Measurements from ENCODE around the gene LRRC36. TPM values are rescaled to one million over a fixed set of nuclear protein-coding genes. Genes with fewer than 3 reads are reported as not detected.

LRRC36 gene
- total RNA-seq, 1 donor from 2014 or later, result 42.1 TPM

DNA sequence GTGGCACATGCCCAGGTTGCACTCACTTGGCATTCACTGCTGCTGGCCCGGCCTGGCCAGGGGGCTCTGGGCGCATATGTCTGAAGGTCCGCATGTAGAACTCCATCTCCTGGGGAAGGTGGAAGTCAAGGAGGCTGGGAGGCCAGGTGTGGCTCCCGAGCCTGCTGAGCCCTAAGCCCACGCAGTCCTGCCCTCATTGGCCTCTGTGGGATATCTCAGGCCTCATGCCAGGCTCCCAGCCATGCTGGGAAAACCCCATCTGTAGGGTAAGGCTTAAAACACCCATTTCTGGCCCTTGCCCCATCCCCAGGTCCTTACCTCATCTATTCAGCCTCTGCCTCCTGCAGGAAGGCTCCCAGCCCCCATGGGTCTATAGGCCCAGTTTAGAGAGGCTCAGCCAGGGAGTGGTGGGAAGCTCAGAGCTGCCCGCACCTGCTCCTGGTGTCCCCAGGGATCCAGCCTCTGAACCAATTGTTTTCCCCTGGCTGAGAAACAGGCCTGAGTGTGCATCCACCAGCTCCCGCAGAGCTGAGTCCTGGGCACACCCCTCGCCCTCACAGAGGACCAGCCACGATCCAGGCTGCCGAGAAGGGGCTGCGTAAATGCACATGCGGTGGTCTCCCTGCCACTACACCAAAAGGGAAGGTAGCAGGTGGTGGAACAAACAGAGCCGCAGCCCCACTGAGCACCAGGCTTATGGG is 69.0 kb downstream of the LRRC36 start:
- Histone ChIP-seq H3K4me3 (no peak overlapping the region), H3K36me3 (no peaks in the 10 kb centered on the region), H3K9me3 (no peaks in the 10 kb centered on the region), H3K4me1 (peaks cover 77% of the 10 kb centered on the region), H3K27ac (peak overlapping the region; percentile 76), H3K27me3 (ENCODE audit: low read depth) (peaks cover 7% of the 10 kb centered on the region)
- DNase-seq (no peak), ATAC-seq (no peak)
- TF ChIP-seq CTCF (IDR thresholded peaks at IDR 0.05), result no peak
- intact Hi-C loops (cut with DNase I), result no loop called here

- Histone ChIP-seq H3K36me3 (no peaks in the 10 kb centered on the region), H3K4me3 (no peak overlapping the region), H3K27ac (peak overlapping the region; percentile 76), H3K27me3 (ENCODE audit: low read depth) (peaks cover 7% of the 10 kb centered on the region), H3K9me3 (no peaks in the 10 kb centered on the region), H3K4me1 (peaks cover 69% of the 10 kb centered on the region)
- peak; percentile 49 to 64 for ATAC-seq
- intact Hi-C loops (cut with DNase I), result no loop called here
- TF ChIP-seq CTCF (IDR thresholded peaks at IDR 0.05), result no peak
- DNase-seq, result peak; percentile 84
These were observed 69.8 kb downstream of the LRRC36 start for GRCh38 chr16:67396159-67397035.

GRCh38 chr16:67397036-67397801 is 70.6 kb downstream of the LRRC36 start:
- TF ChIP-seq CTCF (IDR thresholded peaks at IDR 0.05), result no peak
- peak; percentile 45 for DNase-seq
- H3K4me1 ChIP-seq, result peaks cover 61% of the 10 kb centered on the region
- H3K9me3 ChIP-seq, result no peaks in the 10 kb centered on the region
- no peaks in the 10 kb centered on the region for H3K36me3 ChIP-seq
- peak overlapping the region; percentile 69 for H3K27ac ChIP-seq
- intact Hi-C loops (cut with DNase I), result no loop called here
- H3K27me3 ChIP-seq (ENCODE audit: low read depth), result peaks cover 7% of the 10 kb centered on the region
- H3K4me3 ChIP-seq, result no peak overlapping the region
- no peak for ATAC-seq

GRCh38 chr16:67397812-67398545 is 71.4 kb downstream of the LRRC36 start:
- Histone ChIP-seq H3K9me3 (no peaks in the 10 kb centered on the region), H3K4me3 (no peak overlapping the region), H3K27ac (peak overlapping the region; percentile 69), H3K27me3 (ENCODE audit: low read depth) (peaks cover 2% of the 10 kb centered on the region), H3K36me3 (no peaks in the 10 kb centered on the region), H3K4me1 (peaks cover 53% of the 10 kb centered on the region)
- no peak for ATAC-seq
- TF ChIP-seq CTCF (IDR thresholded peaks at IDR 0.05), result no peak
- intact Hi-C loops (cut with DNase I), result no loop called here
- peak; percentile 39 for DNase-seq

Data from lower lobe of right lung (tissue), 2 donors.